NCI-H345 treated with DMSO at 0.1 percent for 48 hours (cell line): ENCODE measurements around the gene CDC45.

ENCODE experiments used
- DNase-seq: peaks from one replicate; lab custom pipeline; 2025; ENCODE audit not compliant: unreplicated experiment; lab: John Stamatoyannopoulos, UW

The CDC45 gene

GRCh38 chr22:19554834-19555404, 75.2 kb downstream of the CDC45 start:
- no peak for DNase-seq

- no peak for DNase-seq
Observed at GRCh38 chr22:19555651-19556050, 75.9 kb downstream of the CDC45 start.

GRCh38 chr22:19556963-19557545, 77.3 kb downstream of the CDC45 start:
- DNase-seq: no peak

- no peak for DNase-seq
Observed at GRCh38 chr22:19559324-19559811, 79.6 kb downstream of the CDC45 start.

GRCh38 chr22:19559956-19560355, 80.2 kb downstream of the CDC45 start:
- DNase-seq: no peak

GRCh38 chr22:19565382-19566278, 85.9 kb downstream of the CDC45 start:
- no peak for DNase-seq

GRCh38 chr22:19566279-19567156, 86.8 kb downstream of the CDC45 start:
- DNase-seq: no peak

GRCh38 chr22:19567157-19568009, 87.7 kb downstream of the CDC45 start:
- no peak for DNase-seq

- DNase-seq: no peak
Observed at GRCh38 chr22:19568337-19569275, 88.9 kb downstream of the CDC45 start.

- no peak for DNase-seq
Observed at GRCh38 chr22:19569276-19569640, 89.5 kb downstream of the CDC45 start.

GRCh38 chr22:19569976-19570375, 90.3 kb downstream of the CDC45 start:
- no peak for DNase-seq
